GM12873 (cell line): ENCODE results near the gene B3GLCT.

Experiments
- TF ChIP-seq, protein P1 (sequence below): IDR thresholded peaks from 2 replicates; pipeline ENCODE4 v1.5.1; 2012; ENCODE audit warnings: low read depth, mild to moderate bottlenecking, moderate library complexity, low read length, control low read depth; ENCODE audit not compliant: insufficient read depth; ENCODE audit errors: missing control alignments

B3GLCT gene

GRCh38 chr13:31184981-31185645 is 14.7 kb upstream of the B3GLCT start:
- TF ChIP-seq, protein P1, sequence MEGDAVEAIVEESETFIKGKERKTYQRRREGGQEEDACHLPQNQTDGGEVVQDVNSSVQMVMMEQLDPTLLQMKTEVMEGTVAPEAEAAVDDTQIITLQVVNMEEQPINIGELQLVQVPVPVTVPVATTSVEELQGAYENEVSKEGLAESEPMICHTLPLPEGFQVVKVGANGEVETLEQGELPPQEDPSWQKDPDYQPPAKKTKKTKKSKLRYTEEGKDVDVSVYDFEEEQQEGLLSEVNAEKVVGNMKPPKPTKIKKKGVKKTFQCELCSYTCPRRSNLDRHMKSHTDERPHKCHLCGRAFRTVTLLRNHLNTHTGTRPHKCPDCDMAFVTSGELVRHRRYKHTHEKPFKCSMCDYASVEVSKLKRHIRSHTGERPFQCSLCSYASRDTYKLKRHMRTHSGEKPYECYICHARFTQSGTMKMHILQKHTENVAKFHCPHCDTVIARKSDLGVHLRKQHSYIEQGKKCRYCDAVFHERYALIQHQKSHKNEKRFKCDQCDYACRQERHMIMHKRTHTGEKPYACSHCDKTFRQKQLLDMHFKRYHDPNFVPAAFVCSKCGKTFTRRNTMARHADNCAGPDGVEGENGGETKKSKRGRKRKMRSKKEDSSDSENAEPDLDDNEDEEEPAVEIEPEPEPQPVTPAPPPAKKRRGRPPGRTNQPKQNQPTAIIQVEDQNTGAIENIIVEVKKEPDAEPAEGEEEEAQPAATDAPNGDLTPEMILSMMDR: no peak

- TF ChIP-seq, protein P1: no peak
Measured at GRCh38 chr13:31191748-31192147, 8.0 kb upstream of the B3GLCT start.

- TF ChIP-seq, protein P1: no peak
Measured at GRCh38 chr13:31192306-31192705, 7.5 kb upstream of the B3GLCT start.

- TF ChIP-seq, protein P1: no peak
Measured at GRCh38 chr13:31195616-31196015, 4.2 kb upstream of the B3GLCT start.

- TF ChIP-seq, protein P1: no peak
Measured at GRCh38 chr13:31196992-31197391, 2.8 kb upstream of the B3GLCT start.

GRCh38 chr13:31198519-31198918 is 1.3 kb upstream of the B3GLCT start:
- TF ChIP-seq, protein P1: no peak

DNA sequence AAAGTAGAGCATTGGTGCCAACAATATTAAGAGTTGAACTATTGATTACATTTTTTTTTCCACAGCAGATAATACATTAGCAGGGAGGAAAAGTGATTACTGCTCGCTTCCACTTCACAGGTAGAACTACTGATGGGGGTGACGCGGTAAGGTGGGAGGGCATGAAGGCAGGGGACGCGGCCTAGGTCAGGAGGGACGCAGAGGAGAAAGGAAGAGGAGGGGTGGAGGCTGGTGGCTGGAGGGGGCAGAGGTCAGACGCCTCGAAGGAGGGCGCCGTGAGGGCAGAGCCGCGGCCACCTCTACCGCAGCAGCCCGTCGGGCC is 287 bp upstream of the B3GLCT start:
- TF ChIP-seq, protein P1: no peak
